OCI-LY3 (cell line): Measurements from ENCODE around the gene EP300.

Source experiments
- EZH2phosphoT487 ChIP-seq: fragments of 200-600 bp; shearing (Covaris generic); IDR thresholded peaks from 2 replicates; pipeline ENCODE4 v1.6.1; 2018; ENCODE audit warnings: antibody characterized with exemption, mixed run types, low read depth
- TF ChIP-seq, protein P1 (sequence below): fragments of 200-600, 300-600 bp; sonication (generic); IDR thresholded peaks from 2 replicates; pipeline ENCODE4 v1.5.1; 2014; ENCODE audit warnings: antibody characterized with exemption, low read length, low read depth

DNA sequence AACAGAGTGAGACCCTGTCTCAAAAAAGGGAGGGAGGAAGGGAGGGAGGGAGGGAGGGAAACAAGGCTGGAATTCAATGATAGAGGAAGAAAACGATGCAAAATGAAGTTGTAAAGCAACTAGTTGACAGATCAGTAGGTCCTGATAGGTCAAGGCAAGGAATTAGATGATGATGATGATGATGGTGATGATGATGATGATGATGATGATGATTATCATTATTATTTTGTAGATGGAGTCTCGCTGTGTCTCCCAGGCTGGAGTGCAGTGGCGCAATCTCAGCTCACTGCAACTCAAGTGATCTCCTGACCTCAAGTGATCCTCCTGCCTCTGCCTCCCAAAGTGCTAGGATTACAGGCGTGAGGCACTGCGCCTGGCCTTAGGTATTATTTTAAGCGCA is 101.4 kb downstream of the EP300 start:
- TF ChIP-seq, protein P1, sequence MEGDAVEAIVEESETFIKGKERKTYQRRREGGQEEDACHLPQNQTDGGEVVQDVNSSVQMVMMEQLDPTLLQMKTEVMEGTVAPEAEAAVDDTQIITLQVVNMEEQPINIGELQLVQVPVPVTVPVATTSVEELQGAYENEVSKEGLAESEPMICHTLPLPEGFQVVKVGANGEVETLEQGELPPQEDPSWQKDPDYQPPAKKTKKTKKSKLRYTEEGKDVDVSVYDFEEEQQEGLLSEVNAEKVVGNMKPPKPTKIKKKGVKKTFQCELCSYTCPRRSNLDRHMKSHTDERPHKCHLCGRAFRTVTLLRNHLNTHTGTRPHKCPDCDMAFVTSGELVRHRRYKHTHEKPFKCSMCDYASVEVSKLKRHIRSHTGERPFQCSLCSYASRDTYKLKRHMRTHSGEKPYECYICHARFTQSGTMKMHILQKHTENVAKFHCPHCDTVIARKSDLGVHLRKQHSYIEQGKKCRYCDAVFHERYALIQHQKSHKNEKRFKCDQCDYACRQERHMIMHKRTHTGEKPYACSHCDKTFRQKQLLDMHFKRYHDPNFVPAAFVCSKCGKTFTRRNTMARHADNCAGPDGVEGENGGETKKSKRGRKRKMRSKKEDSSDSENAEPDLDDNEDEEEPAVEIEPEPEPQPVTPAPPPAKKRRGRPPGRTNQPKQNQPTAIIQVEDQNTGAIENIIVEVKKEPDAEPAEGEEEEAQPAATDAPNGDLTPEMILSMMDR, result no peak
- TF ChIP-seq EZH2phosphoT487, result no peak
